Activated CD4-positive, alpha-beta T cell treated with anti-CD3 and anti-CD28 coated beads, Interleukin-2, amount 50 U/mL, for 16 hours (primary cell): ENCODE data around the gene CD248.
"Not testable (repeated sequence)": the region's sequence is repeated elsewhere in the genome, so short reads cannot be mapped to it uniquely, and the experiment has no call there.

Experiments
- DNase-seq: peaks from one replicate; pipeline ENCODE4 v3.0.0-alpha.2; 2020

Gene CD248

DNA sequence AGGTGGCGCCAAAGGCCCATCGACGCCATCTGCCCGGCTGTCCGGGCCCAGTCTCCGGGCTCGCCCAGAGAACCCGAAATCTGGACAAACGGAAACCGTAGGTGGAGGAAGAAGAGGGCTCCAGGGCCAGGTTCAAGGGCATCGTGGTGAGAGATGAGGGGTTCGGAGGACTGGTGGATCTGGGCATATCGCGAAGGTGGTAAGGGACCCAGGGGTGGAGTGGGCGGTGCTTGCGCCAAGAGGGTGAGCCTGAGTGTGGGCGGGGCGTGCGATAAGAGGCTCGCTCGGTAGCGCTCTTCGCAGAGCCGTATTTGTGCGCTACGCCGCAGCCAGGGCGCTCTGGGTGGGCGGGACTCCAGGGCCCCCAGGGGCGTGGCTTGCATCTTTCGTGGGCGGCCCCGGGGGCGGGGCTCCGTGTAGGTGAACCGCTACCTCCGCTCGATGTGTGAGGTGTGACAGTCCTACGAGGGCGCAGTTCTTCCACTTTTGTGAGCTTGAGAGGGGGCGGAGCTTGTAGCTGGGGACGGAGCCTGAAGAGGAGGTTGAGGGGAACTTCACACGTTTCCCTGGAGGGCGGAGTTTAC is 4.8 kb downstream of the CD248 start:
- peak; percentile 95 for DNase-seq

DNA sequence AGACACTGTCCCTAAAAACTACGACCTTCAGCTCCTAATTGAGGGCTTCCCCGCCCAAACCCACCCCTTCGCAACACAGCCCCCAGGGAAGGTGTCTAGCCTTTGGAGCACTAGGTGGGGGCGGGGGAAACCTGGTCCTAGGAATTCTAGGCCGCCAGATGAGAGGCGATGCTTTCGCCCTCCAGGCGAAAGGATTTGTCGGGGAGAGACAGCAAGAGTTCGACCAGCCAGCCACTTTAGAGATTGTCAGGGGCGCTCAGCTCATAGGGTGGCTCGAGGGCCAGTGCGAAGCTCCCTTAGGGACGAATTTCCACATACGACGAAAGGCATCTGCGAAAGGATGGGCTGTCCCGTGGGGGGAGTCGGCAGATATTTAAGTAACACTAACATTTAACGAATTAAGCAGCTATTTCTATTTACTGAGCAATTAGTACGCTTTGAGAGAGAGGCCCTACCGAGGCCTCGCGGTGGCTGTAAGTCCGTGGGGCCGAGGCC is 5.3 kb downstream of the CD248 start:
- DNase-seq, result no peak

DNA sequence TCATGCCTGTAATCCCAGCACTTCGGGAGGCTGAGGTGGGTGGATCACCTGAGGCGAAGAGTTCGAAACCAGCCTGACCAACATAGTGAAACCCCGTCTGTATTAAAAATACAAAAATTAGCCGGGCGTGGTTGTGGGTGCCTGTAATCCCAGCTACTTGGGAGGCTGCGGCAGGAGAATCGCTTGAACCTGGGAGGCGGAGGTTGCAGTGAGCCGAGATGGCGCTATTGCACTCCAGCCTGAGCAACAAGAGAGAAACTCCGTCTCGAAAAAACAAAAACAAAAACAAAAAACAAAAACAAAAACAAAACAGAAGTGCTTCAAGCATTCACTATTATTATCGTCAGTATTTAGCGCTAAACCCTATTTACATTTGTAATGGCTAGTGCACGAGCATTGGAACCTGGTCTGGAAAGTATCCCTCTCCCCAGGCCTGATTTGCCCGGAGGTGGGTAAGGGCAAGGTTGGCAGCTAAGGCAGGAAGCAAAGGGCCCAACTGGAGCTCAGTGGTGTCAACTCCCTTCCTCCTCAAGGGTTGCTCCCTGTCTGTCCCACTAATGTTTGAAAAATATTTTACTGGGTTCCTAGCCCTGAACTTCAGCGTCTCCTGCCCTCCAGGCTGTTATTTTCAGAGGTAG is 5.9 kb downstream of the CD248 start:
- not testable (repeated sequence) for DNase-seq

DNA sequence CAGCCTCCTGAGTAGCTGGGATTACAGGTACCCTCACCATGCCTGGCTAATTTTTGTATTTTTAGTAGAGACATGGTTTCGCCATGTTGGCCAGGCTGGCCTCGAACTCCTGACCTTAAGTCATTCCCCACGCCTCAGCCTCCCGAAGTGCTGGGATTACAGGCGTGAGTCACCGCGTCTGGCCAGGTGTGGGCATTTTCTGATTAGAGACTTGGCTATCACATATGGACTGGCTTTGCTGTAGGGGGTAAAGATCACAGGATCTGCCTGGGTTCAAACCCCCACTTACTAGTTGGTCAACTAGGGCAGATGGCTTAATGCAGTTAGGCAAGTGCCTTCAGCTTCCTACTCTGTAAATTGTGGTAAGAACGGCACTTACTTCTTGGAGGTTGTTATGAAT is 6.5 kb downstream of the CD248 start:
- DNase-seq, result no peak

DNA sequence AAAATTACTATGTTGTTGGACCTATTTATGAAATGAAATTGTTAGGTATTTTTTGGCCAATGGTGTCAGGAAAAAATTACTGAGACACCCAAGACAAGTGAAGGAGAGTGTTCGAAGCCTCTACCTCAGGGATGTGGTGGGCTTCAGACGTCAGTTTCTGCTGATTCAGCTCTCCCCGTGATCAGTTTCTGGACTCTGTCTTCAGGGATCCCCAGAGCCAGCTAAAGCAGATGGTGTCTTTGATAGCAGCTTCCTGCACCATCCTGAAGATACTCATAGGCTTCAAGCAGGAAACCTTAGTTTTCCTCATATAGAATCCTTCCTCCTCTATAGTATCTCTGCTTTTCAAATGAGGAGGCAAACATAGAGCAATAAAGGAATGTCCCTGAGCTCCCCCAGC is 7.4 kb downstream of the CD248 start:
- no peak for DNase-seq

DNA sequence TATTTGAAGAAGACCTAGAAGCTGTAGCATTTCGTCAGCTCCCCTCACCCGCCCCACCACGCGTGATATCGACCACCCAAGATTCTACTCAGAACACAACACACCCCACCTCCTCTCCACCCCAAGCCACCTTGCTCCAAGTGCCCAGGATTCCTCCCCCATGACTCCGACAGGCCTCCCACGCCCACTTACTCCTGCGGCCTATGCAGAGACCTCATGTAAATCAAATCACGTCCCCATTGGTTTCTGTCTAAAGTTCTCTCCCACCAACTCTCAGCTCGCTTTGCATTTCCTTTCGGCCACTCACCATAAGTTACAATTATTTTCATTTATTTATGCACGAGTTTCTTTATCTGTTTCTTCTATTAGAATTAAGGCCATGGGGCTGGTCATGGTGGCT is 14.2 kb downstream of the CD248 start:
- no peak for DNase-seq

DNA sequence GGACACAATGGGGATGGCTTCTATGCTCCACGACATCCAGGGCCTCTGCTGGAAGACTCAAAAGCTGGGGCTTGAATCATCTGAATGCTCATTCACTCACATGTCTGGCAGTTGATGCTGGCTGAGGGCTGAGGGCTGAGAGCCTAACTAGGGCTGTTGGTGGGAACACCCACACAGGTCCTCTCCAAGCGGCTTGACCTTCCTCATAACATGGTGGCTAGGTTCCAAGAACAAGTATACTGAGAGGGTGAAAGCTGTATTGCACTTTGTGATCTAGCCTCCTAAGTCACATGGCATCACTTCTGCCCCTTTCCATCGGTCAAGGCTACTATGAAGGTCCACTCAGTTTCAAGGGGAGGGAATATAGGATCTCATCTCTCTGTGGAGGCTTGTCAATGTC is 17.7 kb downstream of the CD248 start:
- no peak for DNase-seq

DNA sequence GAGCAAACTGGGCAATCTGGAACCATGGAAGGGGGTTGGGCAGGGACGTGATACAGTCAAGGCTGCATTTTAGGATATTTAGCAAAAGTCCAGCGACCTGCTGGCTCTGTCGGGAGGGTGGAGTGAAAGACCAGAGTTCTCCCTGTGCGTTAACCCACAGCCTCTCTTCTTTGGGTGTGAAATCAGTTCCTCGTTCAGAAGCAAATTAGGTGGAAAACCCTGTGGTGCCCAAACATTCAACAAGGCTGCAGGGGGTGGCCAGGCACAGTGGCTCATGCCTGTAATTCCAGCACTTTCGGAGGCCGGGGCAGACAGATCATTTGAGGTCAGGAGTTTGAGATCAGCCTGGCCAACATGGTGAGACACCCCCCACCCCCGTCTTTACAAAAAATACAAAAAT is 19.2 kb downstream of the CD248 start:
- no peak for DNase-seq

DNA sequence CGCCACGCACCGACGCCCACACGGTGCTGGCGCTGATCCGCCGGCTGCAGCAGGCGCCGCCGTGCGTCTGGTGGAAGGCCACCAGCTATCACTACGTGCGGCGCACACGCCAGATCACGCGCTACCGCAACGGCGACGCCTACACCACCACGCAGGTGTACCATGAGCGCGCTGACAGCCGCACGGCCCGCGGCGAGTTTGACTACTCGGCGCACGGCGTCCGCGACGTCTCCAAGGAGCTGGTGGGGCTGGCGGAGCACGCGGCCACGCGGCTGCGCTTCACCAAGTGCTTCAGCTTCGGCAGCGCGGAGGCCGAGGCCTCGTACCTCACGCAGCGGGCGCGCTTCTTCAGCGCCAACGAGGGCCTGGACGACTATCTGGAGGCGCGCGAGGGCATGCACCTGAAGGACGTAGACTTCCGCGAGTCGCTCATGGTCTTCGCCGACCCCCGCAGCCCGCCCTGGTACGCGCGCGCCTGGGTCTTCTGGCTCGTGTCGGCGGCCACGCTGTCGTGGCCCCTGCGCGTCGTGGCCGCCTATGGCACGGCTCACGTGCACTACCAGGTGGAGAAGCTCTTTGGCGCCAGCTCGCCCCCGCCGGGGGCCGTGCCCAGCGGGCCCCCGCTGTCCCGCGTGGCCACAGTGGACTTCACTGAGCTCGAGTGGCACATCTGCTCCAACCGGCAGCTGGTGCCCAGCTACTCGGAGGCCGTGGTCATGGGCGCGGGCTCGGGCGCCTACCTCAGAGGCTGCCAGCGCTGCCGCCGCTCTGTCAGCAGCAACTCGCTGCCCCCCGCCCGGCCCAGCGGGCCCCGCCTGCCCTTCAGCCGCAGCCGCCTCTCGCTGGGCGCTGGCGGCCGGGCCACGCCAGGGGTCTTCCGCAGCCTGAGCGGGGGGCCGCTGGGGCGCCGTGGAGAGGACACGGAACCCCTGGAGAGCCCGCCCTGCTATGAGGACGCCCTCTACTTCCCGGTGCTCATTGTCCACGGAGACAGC is 21.9 kb downstream of the CD248 start:
- DNase-seq, result no peak

DNA sequence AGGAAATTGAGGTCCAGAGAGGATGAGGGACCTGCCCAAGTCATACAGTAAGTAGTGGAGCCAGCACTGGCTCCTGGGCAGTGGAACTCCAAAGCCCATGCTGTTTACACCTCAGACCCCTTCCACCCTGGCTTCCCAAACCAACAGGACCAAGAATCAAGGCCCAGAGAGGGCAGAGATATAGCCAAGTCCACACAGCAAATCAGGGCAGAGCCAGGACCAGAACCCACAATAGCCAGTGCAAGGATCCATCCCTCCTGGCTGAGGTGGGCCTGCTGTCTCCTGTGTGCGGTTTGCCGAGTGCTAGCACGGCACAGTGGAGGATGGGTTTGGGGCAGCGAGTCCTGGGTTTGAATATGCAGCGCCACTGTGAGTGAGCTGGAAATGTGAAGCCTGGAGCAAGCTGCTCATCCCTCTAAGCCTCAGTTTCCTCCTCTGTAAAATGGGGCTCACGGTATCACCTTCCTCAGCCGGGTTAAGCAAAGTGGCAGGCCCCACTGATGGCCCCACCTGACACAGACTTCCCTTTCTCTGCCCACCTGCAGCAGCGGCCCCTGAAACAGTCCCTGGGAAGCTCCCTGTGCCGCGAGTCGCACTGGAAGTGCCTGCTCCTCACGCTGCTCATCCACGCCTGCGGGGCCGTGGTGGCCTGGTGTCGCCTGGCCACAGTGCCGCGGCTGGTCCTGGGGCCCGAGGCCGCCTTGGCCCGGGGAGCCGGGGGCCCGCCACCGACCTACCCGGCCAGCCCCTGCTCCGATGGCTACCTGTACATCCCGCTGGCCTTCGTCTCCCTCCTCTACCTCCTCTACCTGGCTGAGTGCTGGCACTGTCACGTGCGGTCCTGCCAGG is 22.8 kb downstream of the CD248 start:
- DNase-seq, result no peak

DNA sequence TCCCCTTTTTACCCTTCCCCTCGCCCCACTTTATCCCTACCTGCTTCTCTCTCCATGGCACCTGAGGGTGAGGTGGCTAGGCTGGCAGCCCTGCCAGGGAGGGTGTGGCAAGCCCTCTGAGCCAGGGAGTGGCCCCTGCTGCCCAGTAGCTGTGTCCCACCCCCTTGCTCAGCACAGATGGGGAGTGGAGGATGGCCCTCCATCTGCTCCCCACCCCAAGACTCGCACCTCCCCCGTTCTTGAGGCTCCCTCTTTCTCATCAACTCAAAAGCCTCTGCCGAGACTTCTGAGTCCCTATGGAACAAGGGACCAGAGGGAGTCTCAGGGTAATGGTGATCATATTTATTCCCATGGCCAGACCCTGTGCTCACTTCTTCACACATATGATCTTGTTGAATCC is 23.5 kb downstream of the CD248 start:
- DNase-seq, result no peak

DNA sequence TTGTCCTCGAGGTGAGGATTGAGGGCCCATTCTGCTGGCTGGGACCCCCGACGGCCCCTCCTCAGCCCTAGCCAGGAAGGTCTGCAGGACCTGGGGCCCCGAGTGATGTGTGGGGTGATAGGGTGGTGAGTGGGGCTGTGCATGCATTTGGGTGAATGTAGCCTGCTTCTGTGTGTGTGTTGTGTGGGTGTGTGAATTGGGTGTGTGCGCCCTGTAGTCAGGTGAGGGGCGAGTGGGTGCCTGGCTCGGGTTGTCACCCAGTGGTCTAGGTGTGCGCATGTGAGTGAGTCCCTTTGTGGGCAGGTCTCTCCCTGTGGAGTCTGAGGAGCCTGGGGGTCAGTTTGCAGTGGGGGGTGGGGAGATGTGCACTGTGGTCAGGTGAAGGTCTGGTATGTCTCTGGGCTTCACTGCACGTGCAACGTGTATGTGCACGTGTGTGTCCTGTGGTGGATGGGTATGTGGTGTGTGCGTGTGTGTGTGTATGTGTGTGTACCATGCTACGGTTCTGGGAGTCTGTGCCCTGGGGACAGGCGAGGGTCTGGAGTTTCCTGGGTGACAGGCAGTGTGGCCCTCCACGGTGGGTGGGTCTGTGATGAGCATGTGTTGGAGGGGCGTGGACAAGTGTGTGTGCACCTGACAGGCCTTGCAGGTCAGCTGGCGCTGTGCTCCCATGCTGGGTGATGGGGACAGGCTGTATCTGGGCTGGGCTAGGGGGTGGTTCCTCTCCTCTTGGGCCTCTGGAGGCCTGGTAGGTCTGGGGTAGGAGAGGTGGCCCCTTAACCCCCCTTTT is 24.1 kb downstream of the CD248 start:
- DNase-seq, result no peak

DNA sequence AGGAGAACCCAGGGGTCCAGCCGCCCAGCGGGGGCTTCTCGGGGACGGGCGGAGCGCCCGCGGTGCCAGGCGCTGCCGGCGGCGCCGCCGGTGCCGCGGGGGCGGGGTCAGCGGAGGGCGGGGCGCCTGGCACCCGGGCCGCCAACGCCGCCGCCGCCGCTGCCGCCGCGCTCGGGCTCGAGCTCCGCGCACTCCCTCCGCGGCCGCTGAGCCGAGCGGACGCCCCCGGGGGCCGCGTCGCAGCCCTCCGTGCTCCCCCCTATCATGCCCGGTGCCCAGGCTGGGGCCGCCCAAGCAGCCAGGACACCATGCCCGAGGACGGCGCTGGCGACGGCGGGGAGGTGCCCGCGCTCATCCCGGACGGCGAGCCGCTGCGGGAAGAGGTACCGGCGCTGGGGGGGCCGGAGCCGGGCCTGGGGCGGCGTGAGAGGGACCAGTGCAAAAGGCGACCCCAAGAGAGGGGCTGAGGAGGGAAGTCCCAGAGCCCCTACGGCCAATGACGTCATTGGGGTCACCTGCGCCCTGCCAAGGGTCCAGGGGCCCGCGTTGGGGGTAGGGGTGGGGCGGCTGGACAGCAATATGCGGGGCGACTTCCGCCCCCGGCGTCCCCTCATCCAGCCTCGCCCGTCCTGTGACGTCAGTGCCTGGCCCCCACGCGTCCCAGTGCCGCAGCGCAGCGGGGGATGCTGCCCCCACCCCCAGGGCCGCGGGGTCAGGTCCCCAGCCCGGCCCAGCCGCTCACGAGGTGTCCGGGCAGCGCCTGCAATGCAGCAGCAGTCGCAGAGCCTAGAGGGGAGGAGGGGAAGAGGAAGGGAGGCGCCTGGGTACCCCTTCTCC is 24.9 kb downstream of the CD248 start, which contains the start of gene TMEM151A:
TMEM151A (plus strand) TSS at position 189 of the 837 bp plus-strand sequence; CDS start at position 309, 120 bp downstream.
- DNase-seq, result no peak

DNA sequence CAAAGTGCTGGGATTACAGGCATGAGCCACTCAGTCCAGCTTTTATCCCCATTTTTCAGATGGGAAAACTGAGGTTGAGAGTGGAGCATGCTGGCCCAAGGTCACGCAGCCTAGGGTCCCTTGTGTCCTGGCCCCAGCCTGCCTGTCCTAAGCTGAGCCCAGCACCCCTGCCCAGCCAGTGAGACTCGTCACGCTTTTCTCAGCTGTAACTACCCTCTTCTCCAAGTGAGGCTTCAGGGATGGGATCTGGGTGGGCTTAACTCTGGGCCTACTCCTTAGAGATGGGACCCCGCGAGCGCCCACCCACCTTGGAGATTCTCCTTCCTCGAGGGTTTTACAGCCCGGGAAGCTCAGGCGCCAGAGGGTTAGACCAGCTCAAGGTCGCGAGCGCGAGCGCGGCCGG is 25.5 kb downstream of the CD248 start:
- no peak for DNase-seq

DNA sequence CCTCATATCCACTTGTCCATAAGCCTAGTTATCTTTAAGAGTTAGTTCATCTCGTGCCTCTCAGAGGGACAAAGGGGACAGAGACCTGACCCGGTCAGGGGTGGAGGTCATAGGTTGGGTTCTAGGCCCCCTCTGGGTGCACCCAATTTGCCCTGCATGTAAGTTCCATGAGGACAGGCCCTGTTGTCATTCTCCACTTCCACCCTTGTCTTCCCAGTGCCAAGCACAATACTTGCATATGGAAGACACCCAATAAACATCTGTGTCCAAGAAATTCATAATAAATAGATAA is 26.6 kb downstream of the CD248 start:
- DNase-seq, result no peak

DNA sequence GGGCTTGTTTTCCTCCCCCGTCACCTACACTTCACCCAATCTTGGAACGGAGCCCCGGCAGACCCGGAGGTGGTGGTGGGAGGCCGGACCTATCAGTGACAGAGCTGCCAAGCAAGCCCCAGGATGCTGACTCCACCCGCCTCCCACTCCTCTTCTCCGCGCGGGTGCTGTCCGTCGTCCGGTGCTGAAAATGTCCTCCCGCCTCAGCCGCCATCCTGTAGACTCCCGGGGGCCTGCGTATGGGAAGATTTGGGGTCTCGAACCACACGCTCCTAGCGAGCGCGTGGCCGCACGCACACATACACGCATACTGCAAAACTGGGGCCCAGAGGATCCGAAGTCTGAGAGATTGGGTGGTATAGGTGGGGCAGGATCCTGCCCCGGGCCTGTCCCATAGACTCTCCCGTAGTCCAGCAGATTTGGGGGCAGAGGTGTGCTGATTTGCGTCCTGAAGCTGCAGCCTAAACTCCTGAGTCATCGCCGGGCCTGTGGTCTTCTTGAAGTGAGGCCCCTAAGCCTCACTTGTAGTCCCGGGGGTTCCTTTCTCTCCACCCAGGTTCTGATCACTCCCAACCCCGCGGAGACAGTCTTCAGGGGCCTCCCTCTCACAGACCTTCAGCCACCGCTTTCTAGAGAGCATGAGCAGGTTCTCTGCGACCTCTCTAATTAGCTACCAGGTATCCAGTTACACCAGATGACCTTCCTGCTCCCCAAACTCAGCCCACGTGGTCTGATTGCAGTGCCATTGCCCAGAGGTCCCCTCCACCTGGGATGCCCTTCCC is 27.1 kb downstream of the CD248 start:
- DNase-seq, result peak; percentile 81

DNA sequence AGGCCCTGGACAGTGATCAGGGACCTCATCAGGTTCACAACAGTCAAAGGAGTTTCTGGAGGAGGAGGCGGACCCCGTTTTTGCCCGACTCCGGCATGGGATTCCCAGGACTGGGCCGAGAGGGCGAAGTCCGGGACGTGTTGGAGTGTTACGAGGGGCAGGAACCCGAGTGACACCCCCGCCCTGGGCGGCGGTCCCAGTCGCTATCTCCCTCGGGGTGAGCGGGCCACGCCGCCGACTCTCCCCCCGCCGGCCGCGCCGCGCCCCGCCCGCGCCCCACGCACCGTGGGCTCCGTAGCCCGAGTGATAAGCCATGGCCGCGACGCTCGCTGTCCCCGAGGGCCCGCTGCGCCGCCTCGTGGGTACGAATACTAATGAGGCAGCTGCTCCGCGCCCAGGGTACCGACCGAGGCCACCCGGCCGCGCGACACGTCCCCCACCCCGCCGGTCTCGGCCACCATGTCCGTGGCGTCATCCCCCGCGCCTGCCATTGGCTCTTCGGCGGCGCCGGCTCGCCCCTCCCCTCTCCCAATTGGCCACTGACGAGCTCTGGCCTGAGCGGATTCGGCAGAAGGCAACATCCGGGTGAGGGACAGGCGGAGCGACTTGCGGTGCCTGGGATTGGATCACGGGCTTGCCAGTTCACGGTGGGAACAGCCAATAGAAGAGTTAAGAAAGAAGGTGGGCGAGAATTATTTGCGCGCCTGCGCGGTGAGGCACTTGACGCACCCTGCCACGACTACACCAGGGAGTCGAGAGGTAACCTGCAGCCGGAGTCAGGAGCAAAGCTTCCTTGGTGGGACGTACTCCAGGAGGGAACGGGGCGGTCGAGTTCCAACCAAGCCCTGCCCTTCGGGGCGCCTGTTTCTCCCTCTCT is 27.9 kb downstream of the CD248 start, which contains the start of gene YIF1A:
YIF1A (minus strand) TSS at position 473 of the 877 bp plus-strand sequence; CDS start at position 315, 158 bp downstream.
- peak; percentile 100 for DNase-seq

DNA sequence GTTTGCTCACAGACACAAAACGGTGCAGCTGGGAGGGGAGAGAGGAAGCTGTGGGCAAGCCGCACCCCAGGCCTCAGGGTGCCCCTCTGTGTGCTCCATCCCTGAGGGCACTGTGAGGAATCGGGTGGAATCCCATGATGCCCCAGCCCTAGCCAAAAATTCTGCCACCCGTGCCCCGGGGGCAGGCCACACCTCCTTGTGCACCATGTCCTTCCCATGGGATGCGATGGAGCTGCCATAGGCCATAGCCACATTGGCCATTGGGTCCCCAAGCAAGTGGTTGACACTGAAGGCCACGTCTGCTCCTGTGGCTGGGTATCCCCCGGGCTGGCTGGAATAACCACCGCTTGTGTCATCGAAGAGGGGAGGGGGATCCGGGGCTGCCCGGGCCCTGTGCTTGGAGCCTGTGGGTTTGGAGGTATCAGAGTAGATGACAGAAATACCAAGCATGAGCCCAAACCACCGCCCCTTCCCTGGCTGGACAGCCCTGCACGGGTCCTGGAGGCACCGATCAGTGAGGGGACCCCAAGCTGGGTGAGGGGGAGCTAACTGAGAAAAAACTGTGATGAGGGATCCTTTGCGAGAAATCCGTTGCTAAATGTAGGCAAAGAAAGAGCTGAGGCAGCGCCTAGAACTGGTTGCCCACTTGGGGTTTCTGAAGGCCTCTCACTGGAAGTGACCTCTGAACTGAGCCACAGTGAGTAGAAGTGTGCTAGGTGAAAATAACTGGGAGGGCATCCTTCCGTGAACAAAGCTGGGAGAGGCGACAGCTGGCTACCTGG is 28.8 kb downstream of the CD248 start:
- no peak for DNase-seq
